Measurements from ENCODE around the gene SLC2A5. TPM values are rescaled to one million over a fixed set of nuclear protein-coding genes. Genes with fewer than 3 reads are reported as not detected.
A peak's percentile ranks its signal among the peaks of the same experiment; 100 is the strongest.
"Not testable (repeated sequence)": the region's sequence is repeated elsewhere in the genome, so short reads cannot be mapped to it uniquely, and the experiment has no call there.

SLC2A5 gene
- total RNA-seq, 1 donor from 2014 or later = 0.26 TPM

- TF ChIP-seq, protein P1, sequence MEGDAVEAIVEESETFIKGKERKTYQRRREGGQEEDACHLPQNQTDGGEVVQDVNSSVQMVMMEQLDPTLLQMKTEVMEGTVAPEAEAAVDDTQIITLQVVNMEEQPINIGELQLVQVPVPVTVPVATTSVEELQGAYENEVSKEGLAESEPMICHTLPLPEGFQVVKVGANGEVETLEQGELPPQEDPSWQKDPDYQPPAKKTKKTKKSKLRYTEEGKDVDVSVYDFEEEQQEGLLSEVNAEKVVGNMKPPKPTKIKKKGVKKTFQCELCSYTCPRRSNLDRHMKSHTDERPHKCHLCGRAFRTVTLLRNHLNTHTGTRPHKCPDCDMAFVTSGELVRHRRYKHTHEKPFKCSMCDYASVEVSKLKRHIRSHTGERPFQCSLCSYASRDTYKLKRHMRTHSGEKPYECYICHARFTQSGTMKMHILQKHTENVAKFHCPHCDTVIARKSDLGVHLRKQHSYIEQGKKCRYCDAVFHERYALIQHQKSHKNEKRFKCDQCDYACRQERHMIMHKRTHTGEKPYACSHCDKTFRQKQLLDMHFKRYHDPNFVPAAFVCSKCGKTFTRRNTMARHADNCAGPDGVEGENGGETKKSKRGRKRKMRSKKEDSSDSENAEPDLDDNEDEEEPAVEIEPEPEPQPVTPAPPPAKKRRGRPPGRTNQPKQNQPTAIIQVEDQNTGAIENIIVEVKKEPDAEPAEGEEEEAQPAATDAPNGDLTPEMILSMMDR (IDR thresholded peaks at IDR 0.05; ENCODE audit: insufficient read depth, low read length, severe bottlenecking) = no peak
- no peak overlapping the region for H3K4me3 ChIP-seq (ENCODE audit: low read depth, low read length)
- FAIRE-seq = no peak
- no peaks in the 10 kb centered on the region for H3K27me3 ChIP-seq (ENCODE audit: control insufficient read depth, insufficient read depth, low read length)
- DNase-seq (ENCODE audit: low read depth) = no peak
- no peaks in the 10 kb centered on the region for H3K36me3 ChIP-seq (ENCODE audit: control insufficient read depth, insufficient read depth, low read length)
Measured at GRCh38 chr1:9004031-9004699, 65.3 kb downstream of the SLC2A5 start.

DNA sequence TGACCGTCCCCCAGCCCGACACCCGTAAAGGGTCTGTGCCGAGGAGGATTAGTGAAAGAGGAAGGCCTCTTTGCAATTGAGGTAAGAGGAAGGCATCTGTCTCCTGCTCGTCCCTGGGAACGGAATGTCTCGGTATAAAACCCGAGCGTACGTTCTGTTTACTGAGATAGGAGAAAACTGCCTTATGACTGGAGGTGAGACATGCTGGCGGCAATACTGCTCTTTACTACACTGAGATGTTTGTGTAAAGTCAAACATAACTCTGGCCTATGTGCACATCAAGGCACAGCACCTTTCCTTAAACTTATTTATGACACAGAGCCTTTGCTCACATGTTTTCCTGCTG, 67.2 kb downstream of the SLC2A5 start:
- FAIRE-seq; H3K27me3 ChIP-seq (ENCODE audit: control insufficient read depth, insufficient read depth, low read length); H3K4me3 ChIP-seq (ENCODE audit: low read depth, low read length); H3K36me3 ChIP-seq (ENCODE audit: control insufficient read depth, insufficient read depth, low read length): not testable (repeated sequence)
- DNase-seq (ENCODE audit: low read depth) = peak; percentile 5

GRCh38 chr1:9001534-9002214, 67.8 kb downstream of the SLC2A5 start:
- not testable (repeated sequence) for FAIRE-seq; H3K4me3 ChIP-seq (ENCODE audit: low read depth, low read length); H3K36me3 ChIP-seq (ENCODE audit: control insufficient read depth, insufficient read depth, low read length); H3K27me3 ChIP-seq (ENCODE audit: control insufficient read depth, insufficient read depth, low read length)
- DNase-seq (ENCODE audit: low read depth) = peak; percentile 68

DNA sequence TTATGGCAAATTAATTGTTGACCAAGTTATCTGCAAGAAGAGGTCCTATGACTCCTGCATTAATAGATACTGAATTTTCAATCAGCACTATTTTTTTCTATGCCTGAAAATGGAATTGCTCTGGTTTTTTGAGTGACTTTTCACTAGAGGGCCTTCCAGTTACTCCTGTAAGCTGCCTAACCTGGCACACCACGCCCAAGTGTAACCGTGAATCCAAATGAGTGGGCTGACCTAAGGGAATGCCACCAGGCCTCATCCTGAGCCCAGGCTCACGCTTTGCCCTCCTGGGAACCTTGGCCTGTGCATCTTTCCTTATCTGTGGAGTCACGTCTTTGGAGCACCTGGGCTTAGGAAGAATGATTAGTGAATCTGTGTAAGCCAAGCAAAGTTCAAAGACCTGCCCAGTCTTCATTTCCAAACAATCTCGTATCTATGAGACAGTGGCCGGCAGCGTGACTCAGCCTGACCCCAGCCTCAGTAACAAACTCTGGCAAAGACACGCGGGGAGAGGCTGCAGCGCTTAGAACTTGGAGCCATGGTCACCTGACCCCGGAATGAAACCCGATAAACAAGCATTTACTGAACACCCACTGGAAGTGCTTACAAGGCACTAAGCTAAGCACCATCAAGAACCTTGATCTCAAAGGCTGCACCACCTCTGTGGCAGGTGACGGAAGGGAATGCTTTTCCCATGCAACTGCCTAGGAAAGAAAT, 75.3 kb downstream of the SLC2A5 start:
- H3K27me3 ChIP-seq (ENCODE audit: control insufficient read depth, insufficient read depth, low read length); H3K36me3 ChIP-seq (ENCODE audit: control insufficient read depth, insufficient read depth, low read length); H3K4me3 ChIP-seq (ENCODE audit: low read depth, low read length); DNase-seq (ENCODE audit: low read depth): not testable (repeated sequence)
- FAIRE-seq = peak; percentile 55

- FAIRE-seq (no peak), DNase-seq (ENCODE audit: low read depth) (no peak)
- Histone ChIP-seq H3K36me3 (ENCODE audit: control insufficient read depth, insufficient read depth, low read length) (no peaks in the 10 kb centered on the region), H3K4me3 (ENCODE audit: low read depth, low read length) (no peak overlapping the region), H3K27me3 (ENCODE audit: control insufficient read depth, insufficient read depth, low read length) (no peaks in the 10 kb centered on the region)
- TF ChIP-seq, protein P1 (IDR thresholded peaks at IDR 0.05; ENCODE audit: insufficient read depth, low read length, severe bottlenecking) = no peak
Measured at GRCh38 chr1:8992936-8993687, 76.3 kb downstream of the SLC2A5 start.

- no peak overlapping the region for H3K4me3 ChIP-seq (ENCODE audit: low read depth, low read length)
- TF ChIP-seq, protein P1 (IDR thresholded peaks at IDR 0.05; ENCODE audit: insufficient read depth, low read length, severe bottlenecking) = no peak
- no peaks in the 10 kb centered on the region for H3K36me3 ChIP-seq (ENCODE audit: control insufficient read depth, insufficient read depth, low read length)
- H3K27me3 ChIP-seq (ENCODE audit: control insufficient read depth, insufficient read depth, low read length) = no peaks in the 10 kb centered on the region
- DNase-seq (ENCODE audit: low read depth) (peak; percentile 51), FAIRE-seq (no peak)
Measured at GRCh38 chr1:8989821-8990220, 79.6 kb downstream of the SLC2A5 start.

GRCh38 chr1:8989061-8989460, 80.4 kb downstream of the SLC2A5 start:
- TF ChIP-seq, protein P1 (IDR thresholded peaks at IDR 0.05; ENCODE audit: insufficient read depth, low read length, severe bottlenecking) = no peak
- H3K36me3 ChIP-seq (ENCODE audit: control insufficient read depth, insufficient read depth, low read length) = no peaks in the 10 kb centered on the region
- no peak overlapping the region for H3K4me3 ChIP-seq (ENCODE audit: low read depth, low read length)
- FAIRE-seq (no peak), DNase-seq (ENCODE audit: low read depth) (no peak)
- H3K27me3 ChIP-seq (ENCODE audit: control insufficient read depth, insufficient read depth, low read length) = no peaks in the 10 kb centered on the region
